Endodermal cell (in vitro differentiated cells): Measurements from ENCODE around the gene PGGHG. TPM values are rescaled to one million over a fixed set of nuclear protein-coding genes. Genes with fewer than 3 reads are reported as not detected.
A peak's percentile ranks its signal among the peaks of the same experiment; 100 is the strongest.

Experiments used
- DNase-seq: peaks from one replicate; pipeline ENCODE4 v3.0.0-alpha.2; 2017
- H3K27ac ChIP-seq: 2 replicates; pipeline ENCODE4 v1.5.1; 2013; ENCODE audit warnings: mild to moderate bottlenecking, low read depth, low read length, moderate library complexity
- H3K27me3 ChIP-seq: 2 replicates; pipeline ENCODE4 v1.6.1; 2013; ENCODE audit warnings: mild to moderate bottlenecking, low read length, moderate library complexity; ENCODE audit not compliant: insufficient read depth, control insufficient read depth, poor library complexity, severe bottlenecking
- H3K36me3 ChIP-seq: 2 replicates; pipeline ENCODE4 v1.7.0; 2013; ENCODE audit warnings: mild to moderate bottlenecking, low read length, moderate library complexity; ENCODE audit not compliant: control insufficient read depth, insufficient read depth
- H3K4me1 ChIP-seq: one replicate; pipeline ENCODE4 v1.7.0; 2013; ENCODE audit warnings: low read length; ENCODE audit not compliant: control insufficient read depth, insufficient read depth
- H3K4me3 ChIP-seq: 2 replicates; pipeline ENCODE4 v1.5.1; 2013; ENCODE audit warnings: mild to moderate bottlenecking, low read length, moderate library complexity
- H3K9ac ChIP-seq: 2 replicates; pipeline ENCODE4 v1.6.1; 2013; ENCODE audit warnings: mild to moderate bottlenecking, low read length, moderate library complexity; ENCODE audit not compliant: poor library complexity, severe bottlenecking; ENCODE audit errors: extremely low read depth
- H3K9me3 ChIP-seq: 2 replicates; pipeline ENCODE4 v1.6.1; 2013; ENCODE audit warnings: mild to moderate bottlenecking, low read length, moderate library complexity; ENCODE audit not compliant: control insufficient read depth
- H3K27ac Mint-ChIP-seq: 2 replicates; pipeline ENCODE4 v1.8.0; 2020; ENCODE audit warnings: mixed read lengths
- H3K27me3 Mint-ChIP-seq: 2 replicates; pipeline ENCODE4 v1.8.0; 2021; ENCODE audit warnings: mild to moderate bottlenecking, mixed read lengths; ENCODE audit not compliant: insufficient read depth
- H3K36me3 Mint-ChIP-seq: 2 replicates; pipeline ENCODE4 v1.8.0; 2020; ENCODE audit warnings: low read depth, mixed read lengths
- H3K4me1 Mint-ChIP-seq: 2 replicates; pipeline ENCODE4 v1.8.0; 2020; ENCODE audit warnings: mixed read lengths
- H3K4me3 Mint-ChIP-seq: 2 replicates; pipeline ENCODE4 v1.8.0; 2020; ENCODE audit warnings: mild to moderate bottlenecking, moderate library complexity, mixed read lengths
- H3K9me3 Mint-ChIP-seq: 2 replicates; pipeline ENCODE4 v1.8.0; 2020; ENCODE audit warnings: mild to moderate bottlenecking, mixed read lengths
- CTCF ChIP-seq: fragments of 200-600 bp; sonication (generic); conservative IDR thresholded peaks from 2 replicates; pipeline ENCODE4 v1.5.0; 2021; ENCODE audit warnings: antibody characterized with exemption, mild to moderate bottlenecking
- WGBS, 2 experiments: methylation state at CpG; one replicate each; pipeline versions ENCODE4 v1.1.5 to v1.1.7; 2013; ENCODE audit warnings: missing lambda C conversion rate in 2 of 2, mixed read lengths in 1 of 2; ENCODE audit not compliant: insufficient coverage in 1 of 2, insufficient read length in 1 of 2; 5-methylcytosine and 5-hydroxymethylcytosine counted together
- total RNA-seq, 2 donors: library from RNA; stranded (reverse); fragmentation: NEBNext Ultra II Directional in 1 of 2; extraction: Animal tissue kit (Norgen Biotek cat#: 25700) in 1 of 2; gene quantifications; 2 replicates in 1 of 2; 3 replicates in 1 of 2; pipeline ENCODE4 v1.2.1, GENCODE V29; 2021

PGGHG gene
- total RNA-seq, 2 donors from 2014 or later = 129 to 186 TPM

GRCh38 chr11:325796-326591 lies 37.1 kb downstream of the PGGHG start:
- Histone ChIP-seq H3K4me1 (no peaks in the 10 kb centered on the region), H3K9me3 (peaks cover 5% of the 10 kb centered on the region), H3K27ac (no peak overlapping the region), H3K9ac (no peak overlapping the region), H3K4me3 (no peak overlapping the region), H3K36me3 (no peaks in the 10 kb centered on the region), H3K27me3 (no peaks in the 10 kb centered on the region)
- Mint-ChIP-seq H3K27me3 (no peaks in the 10 kb centered on the region), H3K27ac (peak overlapping the region; percentile 59), H3K4me3 (no peak overlapping the region), H3K4me1 (peaks cover 22% of the 10 kb centered on the region), H3K36me3 (peaks cover 5% of the 10 kb centered on the region), H3K9me3 (peaks cover 16% of the 10 kb centered on the region)
- DNase-seq = peak; percentile 53
- TF ChIP-seq CTCF = no peak
- whole genome bisulfite sequencing, 2 experiments = 86 to 89% methylated on average over 28 to 30 of the region's 30 CpGs

GRCh38 chr11:326592-326841 lies 37.6 kb downstream of the PGGHG start:
- peak overlapping the region; percentile 30 for H3K27ac Mint-ChIP-seq
- no peak overlapping the region for H3K27ac ChIP-seq
- TF ChIP-seq CTCF = no peak

GRCh38 chr11:326842-327580 lies 38.1 kb downstream of the PGGHG start:
- no peak overlapping the region for H3K27ac ChIP-seq
- H3K9me3 Mint-ChIP-seq = peaks cover 26% of the 10 kb centered on the region
- H3K27me3 ChIP-seq = no peaks in the 10 kb centered on the region
- no peaks in the 10 kb centered on the region for H3K4me1 ChIP-seq
- H3K9ac ChIP-seq = no peak overlapping the region
- H3K27ac Mint-ChIP-seq = no peak overlapping the region
- no peak overlapping the region for H3K4me3 ChIP-seq
- peaks cover 10% of the 10 kb centered on the region for H3K9me3 ChIP-seq
- no peaks in the 10 kb centered on the region for H3K36me3 ChIP-seq
- 89 to 90% methylated on average over 9 to 19 of the region's 19 CpGs for WGBS, 2 experiments
- no peak overlapping the region for H3K4me3 Mint-ChIP-seq
- H3K27me3 Mint-ChIP-seq = no peaks in the 10 kb centered on the region
- no peak for TF ChIP-seq CTCF
- H3K4me1 Mint-ChIP-seq = peaks cover 22% of the 10 kb centered on the region
- no peak for DNase-seq
- peaks cover 11% of the 10 kb centered on the region for H3K36me3 Mint-ChIP-seq

More at GRCh38 chr11:326592-326841, 37.6 kb downstream of the PGGHG start:
- Histone ChIP-seq H3K9ac (no peak overlapping the region), H3K36me3 (no peaks in the 10 kb centered on the region), H3K4me1 (no peaks in the 10 kb centered on the region), H3K27me3 (no peaks in the 10 kb centered on the region), H3K4me3 (no peak overlapping the region), H3K9me3 (peaks cover 8% of the 10 kb centered on the region)
- H3K9me3 Mint-ChIP-seq = peaks cover 21% of the 10 kb centered on the region
- DNase-seq = peak; percentile 52
- H3K36me3 Mint-ChIP-seq = peaks cover 8% of the 10 kb centered on the region
- WGBS, 2 experiments = 74 to 83% methylated on average over 2 to 6 of the region's 6 CpGs
- peaks cover 22% of the 10 kb centered on the region for H3K4me1 Mint-ChIP-seq
- no peak overlapping the region for H3K4me3 Mint-ChIP-seq
- H3K27me3 Mint-ChIP-seq = no peaks in the 10 kb centered on the region
